Naive thymus-derived CD4-positive, alpha-beta T cell (primary cell): Measurements from ENCODE around the gene NANOS3. TPM values are rescaled to one million over a fixed set of nuclear protein-coding genes. Genes with fewer than 3 reads are reported as not detected.
A peak's percentile ranks its signal among the peaks of the same experiment; 100 is the strongest.
"Not testable (repeated sequence)": the region's sequence is repeated elsewhere in the genome, so short reads cannot be mapped to it uniquely, and the experiment has no call there.

ENCODE experiments used
- ATAC-seq: fragments of 150-1000 bp; cut with Tn5 transposase; 2 replicates; pipeline ENCODE4 v1.10.0; 2021; ENCODE audit warnings: mild to moderate bottlenecking, moderate library complexity
- CTCF ChIA-PET: fragments of 350-600 bp; sonication (Branson Sonifier 250); formaldehyde crosslinking; loops from one replicate; lab custom pipeline; 2021; ENCODE audit warnings: antibody characterized with exemption; lab: Charles Lee
- POLR2A ChIA-PET: fragments of 350-600 bp; sonication (Branson Sonifier 250); formaldehyde crosslinking; loops from one replicate; lab custom pipeline; 2021; ENCODE audit warnings: antibody characterized with exemption, inconsistent platforms; lab: Charles Lee
- DNase-seq, 9 donors: peaks; one replicate each; pipeline versions ENCODE4 v3.0.0 to v3.0.0-alpha.2; 2020 to 2022; ENCODE audit warnings: mixed read lengths in 1 of 9
- H3K27ac ChIP-seq: one replicate; pipeline ENCODE4 v1.7.0; 2013; ENCODE audit warnings: mild to moderate bottlenecking, low read depth, low read length, moderate library complexity
- H3K27me3 ChIP-seq, 2 donors: one replicate each; pipeline ENCODE4 v1.7.0; 2013; ENCODE audit warnings: low read length in 2 of 2, mild to moderate bottlenecking in 2 of 2, moderate library complexity in 2 of 2; ENCODE audit not compliant: control insufficient read depth in 2 of 2, insufficient read depth in 2 of 2
- H3K36me3 ChIP-seq, 3 experiments: 1 replicate in 2 of 3; 2 replicates in 1 of 3; pipeline ENCODE4 v1.7.0; 2013; ENCODE audit warnings: low read length in 3 of 3, mild to moderate bottlenecking in 3 of 3, moderate library complexity in 1 of 3; ENCODE audit not compliant: insufficient read depth in 3 of 3, control insufficient read depth in 2 of 3
- H3K4me1 ChIP-seq, 2 donors: one replicate each; pipeline ENCODE4 v1.7.0; 2013; ENCODE audit warnings: low read length in 2 of 2, mild to moderate bottlenecking in 2 of 2, moderate library complexity in 1 of 2; ENCODE audit not compliant: control insufficient read depth in 2 of 2, insufficient read depth in 2 of 2
- H3K4me3 ChIP-seq: 2 replicates; pipeline ENCODE4 v1.7.0; 2013; ENCODE audit warnings: mild to moderate bottlenecking, low read length
- H3K9me3 ChIP-seq, 3 experiments: 1 replicate in 2 of 3; 2 replicates in 1 of 3; pipeline ENCODE4 v1.7.0; 2013; ENCODE audit warnings: low read length in 3 of 3; ENCODE audit not compliant: control insufficient read depth in 2 of 3
- H3K27ac Mint-ChIP-seq, 9 donors: one replicate each; pipeline ENCODE4 v1.8.0; 2020 to 2022; ENCODE audit warnings: mixed read lengths in 9 of 9, mild to moderate bottlenecking in 8 of 9, moderate library complexity in 5 of 9, inconsistent platforms in 2 of 9
- H3K27me3 Mint-ChIP-seq, 5 donors: one replicate each; pipeline ENCODE4 v1.8.0; 2021 to 2022; ENCODE audit warnings: mixed read lengths in 5 of 5, mild to moderate bottlenecking in 1 of 5
- H3K36me3 Mint-ChIP-seq, 5 donors: one replicate each; pipeline ENCODE4 v1.8.0; 2020 to 2022; ENCODE audit warnings: mixed read lengths in 5 of 5, mild to moderate bottlenecking in 3 of 5, inconsistent platforms in 1 of 5
- H3K4me1 Mint-ChIP-seq, 7 donors: one replicate each; pipeline ENCODE4 v1.8.0; 2020 to 2022; ENCODE audit warnings: mixed read lengths in 7 of 7, mild to moderate bottlenecking in 3 of 7, inconsistent platforms in 1 of 7
- H3K4me3 Mint-ChIP-seq, 10 donors: one replicate each; pipeline ENCODE4 v1.8.0; 2020 to 2022; ENCODE audit warnings: mild to moderate bottlenecking in 10 of 10, mixed read lengths in 10 of 10, moderate library complexity in 6 of 10, inconsistent platforms in 2 of 10
- H3K9me3 Mint-ChIP-seq, 11 donors: one replicate each; pipeline ENCODE4 v1.8.0; 2020 to 2022; ENCODE audit warnings: mixed read lengths in 11 of 11, mild to moderate bottlenecking in 4 of 11, inconsistent platforms in 1 of 11, moderate library complexity in 1 of 11
- intact Hi-C, 2 donors: fragments of 100-400 bp; cut with micrococcal nuclease; formaldehyde crosslinking; loops; one replicate each; pipeline ENCODE4 v1.15.1; 2023
- polyA plus RNA-seq, 2 donors: library from polyadenylated mRNA; unstranded; fragments of 300-500 nt; fragmentation: Illumina TruSeq; gene quantifications; one replicate each; pipeline ENCODE4 v1.2.3, GENCODE V29; 2021
- total RNA-seq, 6 experiments: library from RNA in 5 of 6; stranded (reverse) in 5 of 6; gene quantifications; 1 replicate in 5 of 6; 2 replicates in 1 of 6; pipeline ENCODE4 v1.2.3 and lab custom pipeline; 2021 to 2026

NANOS3 gene
- total and polyA plus RNA-seq, 7 experiments from 2014 or later: 1.3 to 3.4 TPM; not detected in 5

DNA sequence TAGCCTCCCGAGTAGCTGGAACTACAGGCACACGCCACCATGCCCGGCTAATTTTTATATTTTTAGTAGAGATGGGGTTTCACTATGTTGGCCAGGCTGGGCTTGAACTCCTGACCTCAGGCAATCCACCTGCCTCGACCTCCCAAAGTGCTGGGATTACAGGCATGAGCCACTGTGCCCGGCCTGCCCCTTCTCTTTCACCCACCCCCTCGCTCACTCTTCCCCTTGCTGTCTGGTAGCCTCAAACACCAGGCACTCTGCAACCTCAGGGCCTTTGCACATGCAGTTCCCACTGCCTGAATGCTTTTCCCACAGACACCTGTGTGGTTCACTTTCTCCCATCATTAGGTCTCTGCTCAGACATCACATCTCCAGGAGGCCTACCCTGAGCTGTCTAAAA lies 45.2 kb downstream of the NANOS3 start:
- H3K4me3 Mint-ChIP-seq, H3K27me3 Mint-ChIP-seq, CTCF ChIA-PET, H3K27ac ChIP-seq, DNase-seq, H3K27me3 ChIP-seq, ATAC-seq, H3K4me1 ChIP-seq, H3K9me3 Mint-ChIP-seq, intact Hi-C loops, H3K4me3 ChIP-seq, H3K9me3 ChIP-seq: not testable (repeated sequence)
- peaks cover 0 to 45% (median 20%) of the 10 kb centered on the region in 5 donors for H3K36me3 Mint-ChIP-seq
- peaks cover 0 to 16% (median 7%) of the 10 kb centered on the region in 7 donors for H3K4me1 Mint-ChIP-seq
- H3K36me3 ChIP-seq: peaks cover 0 to 64% (median 0%) of the 10 kb centered on the region in 3 experiments
- POLR2A ChIA-PET: interaction anchor here (0.8 kb wide), 1 partner anchor 27 kb away, joined by 3 read pairs; no protein-coding TSS in a partner anchor
- peak overlapping the region in 1 of 9 donors; percentile 26 for H3K27ac Mint-ChIP-seq

DNA sequence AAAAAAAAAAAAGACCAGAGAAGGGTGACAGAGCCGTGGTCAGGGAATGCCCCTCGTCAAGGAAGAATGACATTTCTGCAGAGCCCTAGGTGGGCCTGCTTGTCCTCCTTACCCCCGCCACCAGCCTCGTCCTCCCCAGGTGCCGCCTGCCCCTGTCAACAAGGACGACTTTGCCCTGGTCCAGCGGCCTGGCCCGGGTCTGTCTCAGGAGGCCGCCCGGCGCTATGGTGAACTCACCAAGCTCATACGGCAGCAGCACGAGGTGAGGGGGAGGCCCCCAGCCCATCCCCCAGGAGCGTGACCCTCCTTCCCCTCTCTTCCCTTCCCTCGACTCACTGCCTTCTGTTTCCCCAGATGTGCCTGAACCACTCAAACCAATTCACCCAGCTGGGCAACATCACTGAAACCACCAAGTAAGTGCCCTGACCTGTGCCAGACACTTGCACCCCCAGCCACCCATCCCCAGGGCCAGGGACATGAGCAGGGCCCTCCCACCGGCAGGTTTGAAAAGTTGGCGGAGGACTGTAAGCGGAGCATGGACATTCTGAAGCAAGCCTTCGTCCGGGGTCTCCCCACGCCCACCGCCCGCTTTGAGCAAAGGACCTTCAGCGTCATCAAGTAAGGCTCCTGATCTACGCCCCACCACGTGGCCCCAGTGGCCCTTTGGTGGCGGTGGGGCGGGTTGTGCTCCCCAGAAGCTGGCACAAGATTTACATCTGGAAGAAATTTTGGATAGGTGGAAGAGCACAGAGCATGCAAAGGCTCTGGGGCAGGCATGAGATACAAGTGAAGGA lies 46.5 kb downstream of the NANOS3 start:
- Histone ChIP-seq H3K27ac (no peak overlapping the region), H3K4me1 (no peaks in the 10 kb centered on the region), H3K9me3 (peaks cover 0 to 5% (median 0%) of the 10 kb centered on the region in 3 experiments), H3K4me3 (no peak overlapping the region), H3K27me3 (no peaks in the 10 kb centered on the region), H3K36me3 (peaks cover 0 to 64% (median 0%) of the 10 kb centered on the region in 3 experiments)
- peaks cover 0 to 6% (median 0%) of the 10 kb centered on the region in 11 donors for H3K9me3 Mint-ChIP-seq
- ChIA-PET CTCF (no interaction called here), POLR2A (interaction anchor here (0.8 kb wide), 1 partner anchor 29 kb away, joined by 3 read pairs; no protein-coding TSS in a partner anchor)
- no peak overlapping the region for H3K4me3 Mint-ChIP-seq
- ATAC-seq: no peak
- H3K4me1 Mint-ChIP-seq: peaks cover 0 to 16% (median 7%) of the 10 kb centered on the region in 7 donors
- no peaks in the 10 kb centered on the region for H3K27me3 Mint-ChIP-seq
- DNase-seq: no peak
- no peak overlapping the region for H3K27ac Mint-ChIP-seq
- intact Hi-C loops: no loop called here
- H3K36me3 Mint-ChIP-seq: peaks cover 0 to 48% (median 20%) of the 10 kb centered on the region in 5 donors

DNA sequence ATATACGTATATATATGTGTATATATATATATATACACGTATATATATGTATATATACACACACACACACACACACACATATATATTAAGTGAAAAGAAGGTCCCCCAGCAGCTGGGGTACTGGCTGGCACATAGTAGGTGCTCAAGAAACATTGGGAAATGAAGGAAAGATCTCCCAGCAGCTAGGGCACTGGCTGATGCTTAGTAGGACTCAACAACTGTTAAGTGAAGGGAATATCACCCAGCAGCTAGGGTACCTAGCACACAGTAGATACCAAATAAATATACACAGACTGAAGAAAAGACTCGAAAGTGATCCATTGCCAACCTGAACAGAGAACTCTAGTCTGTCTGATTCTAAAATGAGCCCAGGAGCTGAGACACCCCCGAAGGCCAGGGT lies 49.1 kb downstream of the NANOS3 start:
- Histone ChIP-seq H3K36me3 (peaks cover 0 to 52% (median 0%) of the 10 kb centered on the region in 3 experiments), H3K9me3 (peaks cover 0 to under 1% (median 0%) of the 10 kb centered on the region in 3 experiments), H3K27ac (no peak overlapping the region), H3K4me3 (no peak overlapping the region), H3K27me3 (no peaks in the 10 kb centered on the region), H3K4me1 (no peaks in the 10 kb centered on the region)
- no peak overlapping the region for H3K4me3 Mint-ChIP-seq
- ATAC-seq (no peak), DNase-seq (no peak)
- H3K27ac Mint-ChIP-seq: peak overlapping the region in 2 of 9 donors; percentile 20 to 62
- POLR2A ChIA-PET: interaction anchor here (0.6 kb wide), 1 partner anchor 34 kb away, joined by 3 read pairs; no protein-coding TSS in a partner anchor
- H3K4me1 Mint-ChIP-seq: peaks cover 0 to 15% (median 6%) of the 10 kb centered on the region in 7 donors
- intact Hi-C loops: no loop called here
- no peaks in the 10 kb centered on the region for H3K27me3 Mint-ChIP-seq
- H3K36me3 Mint-ChIP-seq: peaks cover 0 to 41% (median 19%) of the 10 kb centered on the region in 5 donors
- peaks cover 0 to 3% (median 0%) of the 10 kb centered on the region in 11 donors for H3K9me3 Mint-ChIP-seq
- CTCF ChIA-PET: no interaction called here

DNA sequence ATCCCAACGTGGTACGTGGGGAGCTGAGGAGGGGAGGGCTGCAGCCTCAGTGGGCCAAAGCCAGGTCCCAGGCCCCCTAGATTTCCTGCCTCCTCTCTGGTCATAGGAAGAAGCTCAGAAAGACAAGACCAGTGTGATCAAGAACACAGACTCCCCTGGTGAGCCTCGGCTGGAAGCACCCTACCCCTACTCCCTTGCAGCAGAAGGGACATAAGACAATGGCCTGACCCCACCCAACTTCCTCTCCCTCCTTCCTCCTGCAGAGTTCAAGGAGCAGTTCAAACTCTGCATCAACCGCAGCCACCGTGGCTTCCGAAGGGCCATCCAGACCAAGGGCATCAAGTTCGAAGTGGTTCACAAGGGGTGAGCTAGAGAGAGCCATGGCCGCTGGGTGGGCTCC lies 49.8 kb downstream of the NANOS3 start:
- H3K36me3 Mint-ChIP-seq: peaks cover 0 to 34% (median 12%) of the 10 kb centered on the region in 5 donors
- ChIA-PET CTCF (no interaction called here), POLR2A (no interaction called here)
- H3K4me1 ChIP-seq: no peaks in the 10 kb centered on the region
- intact Hi-C loops: no loop called here
- no peak for DNase-seq
- no peak overlapping the region for H3K27ac ChIP-seq
- no peaks in the 10 kb centered on the region for H3K9me3 ChIP-seq
- peaks cover 0 to 49% (median 0%) of the 10 kb centered on the region in 3 experiments for H3K36me3 ChIP-seq
- H3K4me1 Mint-ChIP-seq: peaks cover 0 to 12% (median 3%) of the 10 kb centered on the region in 7 donors
- H3K27me3 Mint-ChIP-seq: no peaks in the 10 kb centered on the region
- H3K27me3 ChIP-seq: no peaks in the 10 kb centered on the region
- no peak for ATAC-seq
- no peaks in the 10 kb centered on the region for H3K9me3 Mint-ChIP-seq
- no peak overlapping the region for H3K4me3 ChIP-seq
- peak overlapping the region in 3 of 9 donors; percentile 17 to 53 (median 19) for H3K27ac Mint-ChIP-seq
- no peak overlapping the region for H3K4me3 Mint-ChIP-seq

DNA sequence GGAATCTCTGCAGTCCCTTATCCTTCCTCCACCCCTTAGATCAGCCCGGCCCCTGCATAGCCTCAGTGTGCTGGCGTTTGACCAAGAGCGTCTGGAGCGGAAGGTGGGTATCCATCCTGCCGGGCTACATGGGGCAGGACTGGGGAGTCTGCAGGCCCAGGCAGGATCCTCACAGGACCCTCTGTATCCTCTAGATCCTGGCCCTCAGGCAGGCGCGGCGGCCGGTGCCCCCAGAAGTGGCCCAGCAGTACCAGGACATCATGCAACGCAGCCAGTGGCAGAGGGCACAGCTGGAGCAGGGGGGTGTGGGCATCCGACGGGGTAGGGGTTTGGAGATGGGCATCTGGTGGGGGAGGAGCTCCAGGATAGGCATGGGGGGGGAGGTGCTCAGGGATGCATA lies 52.4 kb downstream of the NANOS3 start:
- Histone ChIP-seq H3K27me3 (no peaks in the 10 kb centered on the region), H3K27ac (no peak overlapping the region), H3K36me3 (peaks cover 0 to 31% (median 0%) of the 10 kb centered on the region in 3 experiments), H3K9me3 (no peaks in the 10 kb centered on the region), H3K4me3 (no peak overlapping the region), H3K4me1 (no peaks in the 10 kb centered on the region)
- intact Hi-C loops: no loop called here
- DNase-seq (no peak), ATAC-seq (no peak)
- ChIA-PET POLR2A (no interaction called here), CTCF (interaction anchor here (0.6 kb wide), 1 partner anchor 271 kb away, joined by 4 read pairs; no protein-coding TSS in a partner anchor)
- peak overlapping the region in 1 of 9 donors; percentile 41 for H3K27ac Mint-ChIP-seq
- H3K36me3 Mint-ChIP-seq: peaks cover 0 to 19% (median 4%) of the 10 kb centered on the region in 5 donors
- no peak overlapping the region for H3K4me3 Mint-ChIP-seq
- peaks cover 0 to 1% (median 0%) of the 10 kb centered on the region in 5 donors for H3K27me3 Mint-ChIP-seq
- peaks cover 0 to 2% (median 0%) of the 10 kb centered on the region in 11 donors for H3K9me3 Mint-ChIP-seq
- H3K4me1 Mint-ChIP-seq: peaks cover 3 to 22% (median 9%) of the 10 kb centered on the region in 7 donors

DNA sequence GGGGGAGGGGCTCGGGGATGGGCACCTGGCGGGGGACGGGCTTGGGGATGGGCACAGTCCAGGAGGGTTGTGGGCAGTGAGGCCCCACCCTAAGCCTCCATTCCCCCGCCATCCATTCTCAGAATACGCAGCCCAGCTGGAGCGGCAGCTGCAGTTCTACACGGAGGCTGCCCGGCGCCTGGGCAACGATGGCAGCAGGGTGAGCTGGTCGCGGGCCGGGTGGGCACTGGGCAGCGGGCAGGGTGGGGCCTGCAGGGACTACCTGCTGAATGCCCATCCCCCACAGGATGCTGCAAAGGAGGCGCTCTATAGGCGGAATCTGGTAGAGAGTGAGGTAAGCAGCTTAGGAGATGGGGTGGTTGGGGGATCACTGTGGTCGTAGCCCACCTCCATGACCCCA lies 53.0 kb downstream of the NANOS3 start:
- intact Hi-C loops: no loop called here
- H3K27ac Mint-ChIP-seq: no peak overlapping the region

More for the DNA sequence above, 53.0 kb downstream of the NANOS3 start:
- H3K4me3 Mint-ChIP-seq: no peak overlapping the region
- peaks cover 0 to 3% (median 0%) of the 10 kb centered on the region in 11 donors for H3K9me3 Mint-ChIP-seq
- H3K27me3 Mint-ChIP-seq: peaks cover 0 to 7% (median 0%) of the 10 kb centered on the region in 5 donors
- no peaks in the 10 kb centered on the region for H3K9me3 ChIP-seq
- H3K36me3 ChIP-seq: peaks cover 0 to 26% (median 0%) of the 10 kb centered on the region in 3 experiments
- H3K27me3 ChIP-seq: no peaks in the 10 kb centered on the region
- DNase-seq (no peak), ATAC-seq (no peak)
- ChIA-PET CTCF (no interaction called here), POLR2A (interaction anchor here (0.6 kb wide), 1 partner anchor 106 kb away, joined by 6 read pairs; no protein-coding TSS in a partner anchor)
- H3K4me1 ChIP-seq: no peaks in the 10 kb centered on the region
- H3K27ac ChIP-seq: no peak overlapping the region
- peaks cover 0 to 15% (median 1%) of the 10 kb centered on the region in 5 donors for H3K36me3 Mint-ChIP-seq
- no peak overlapping the region for H3K4me3 ChIP-seq
- H3K4me1 Mint-ChIP-seq: peaks cover 3 to 22% (median 11%) of the 10 kb centered on the region in 7 donors
